Subcutaneous abdominal adipose tissue (tissue), 5 donors: ENCODE data around the gene IRS4.

Source experiments
- H3K27ac ChIP-seq: one replicate; pipeline ENCODE4 v1.7.0; 2013; ENCODE audit warnings: low read depth, mild to moderate bottlenecking, inconsistent platforms, low read length, moderate library complexity
- H3K27me3 ChIP-seq, 5 donors: one replicate each; pipeline ENCODE4 v1.7.0; 2013; ENCODE audit warnings: low read length in 5 of 5, inconsistent platforms in 1 of 5; ENCODE audit not compliant: control insufficient read depth in 5 of 5, insufficient read depth in 4 of 5
- H3K36me3 ChIP-seq, 5 donors: one replicate each; pipeline ENCODE4 v1.7.0; 2013; ENCODE audit warnings: low read length in 5 of 5; ENCODE audit not compliant: control insufficient read depth in 5 of 5, insufficient read depth in 5 of 5
- H3K4me1 ChIP-seq, 5 donors: one replicate each; pipeline ENCODE4 v1.7.0; 2013; ENCODE audit warnings: low read length in 5 of 5, mild to moderate bottlenecking in 3 of 5, moderate library complexity in 1 of 5; ENCODE audit not compliant: control insufficient read depth in 5 of 5, insufficient read depth in 5 of 5
- H3K4me3 ChIP-seq, 5 donors: one replicate each; pipeline ENCODE4 v1.7.0; 2013; ENCODE audit warnings: low read length in 5 of 5, low read depth in 1 of 5
- H3K9ac ChIP-seq, 5 donors: one replicate each; pipeline ENCODE4 v1.7.0; 2013; ENCODE audit warnings: low read length in 5 of 5, mild to moderate bottlenecking in 4 of 5, moderate library complexity in 3 of 5
- H3K9me3 ChIP-seq, 5 donors: one replicate each; pipeline ENCODE4 v1.7.0; 2013; ENCODE audit warnings: low read length in 5 of 5; ENCODE audit not compliant: control insufficient read depth in 5 of 5
- donor health status: healthy.
- donor health status: healthy.
- donor health status: healthy.
- donor health status: healthy.
- donor health status: healthy.

IRS4 gene

DNA sequence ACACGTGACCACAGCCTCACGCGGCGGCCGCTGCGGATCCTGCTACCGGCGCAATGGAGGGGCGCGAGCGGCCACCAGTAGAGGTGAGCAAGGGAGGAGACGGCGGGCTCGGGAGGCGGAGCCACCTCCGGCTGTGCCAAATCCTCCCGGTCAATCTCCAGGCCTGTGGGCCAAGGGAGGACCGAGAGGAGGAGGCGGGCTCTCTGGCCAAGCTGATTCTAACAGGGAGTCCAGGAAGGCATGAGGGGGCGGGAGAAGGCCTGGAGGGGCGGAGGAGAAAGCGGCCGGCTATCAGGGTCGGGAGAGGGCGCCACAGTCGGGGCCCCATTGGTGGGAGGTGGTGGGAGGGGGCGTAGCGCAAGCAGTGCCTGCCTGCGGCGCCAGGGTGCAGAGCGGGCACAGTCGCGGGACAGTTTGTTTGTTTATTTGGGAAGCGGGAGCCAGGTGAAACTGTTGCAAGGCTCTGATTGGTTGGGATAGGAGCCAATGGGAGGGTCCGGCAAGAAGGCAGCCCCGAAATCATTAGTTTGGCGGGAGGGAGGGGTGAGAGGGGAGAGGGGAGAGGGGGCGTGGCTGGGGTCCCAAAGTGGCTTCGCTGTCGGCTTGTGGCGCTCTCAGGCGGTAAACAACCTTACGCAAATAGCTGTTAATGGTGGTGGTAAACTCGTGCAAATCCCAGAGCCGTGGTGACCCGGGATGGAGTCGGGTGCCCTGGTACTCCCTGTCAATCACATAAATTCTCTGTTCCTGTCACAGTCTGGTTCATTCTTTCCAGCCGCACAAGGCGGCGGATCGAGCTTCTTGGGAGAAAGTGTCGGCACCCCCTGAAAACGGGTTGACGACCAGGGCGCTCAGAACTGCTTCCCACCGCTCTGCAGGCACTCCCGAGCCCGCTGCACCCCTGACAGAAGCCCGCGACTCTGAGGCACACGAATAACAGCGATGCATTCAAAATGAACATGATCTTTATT lies at the start of gene IRS4:
IRS4 (minus strand) TSS at position 55 of the 971 bp plus-strand sequence.
- Histone ChIP-seq H3K9ac (no peak within 1 kb of the TSS), H3K27ac (no peak within 1 kb of the TSS), H3K36me3 (no peaks in the 10 kb centered on the region), H3K27me3 (peaks cover 31 to 59% (median 43%) of the 10 kb centered on the region in 5 donors), H3K4me3 (peak within 1 kb of the TSS; percentile 44 to 64 (median 55)), H3K9me3 (peaks cover 0 to 3% (median 0%) of the 10 kb centered on the region in 5 donors), H3K4me1 (peaks cover 0 to 17% (median 16%) of the 10 kb centered on the region in 5 donors)

DNA sequence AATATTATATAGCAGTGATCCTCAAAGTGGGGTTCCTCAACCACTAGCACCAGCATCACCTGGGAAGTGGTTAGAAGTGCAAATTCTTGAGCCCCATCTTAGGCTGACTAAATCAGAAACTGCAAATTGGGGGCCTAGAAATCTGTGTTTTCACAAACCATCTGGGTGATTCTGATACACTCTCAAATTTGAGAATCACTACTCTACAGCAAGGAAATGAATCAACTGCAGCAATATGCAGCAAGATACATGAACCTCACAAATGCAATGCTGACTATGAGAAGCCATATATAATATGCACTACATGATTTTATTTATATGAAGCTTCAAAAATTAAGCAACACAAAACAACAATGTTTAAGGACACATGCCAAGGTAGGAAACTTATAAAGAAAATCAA lies 36.2 kb upstream of the IRS4 start:
- no peak overlapping the region for H3K9ac ChIP-seq
- no peaks in the 10 kb centered on the region for H3K27me3 ChIP-seq
- H3K36me3 ChIP-seq: no peaks in the 10 kb centered on the region
- no peak overlapping the region for H3K27ac ChIP-seq
- no peaks in the 10 kb centered on the region for H3K4me1 ChIP-seq
- H3K4me3 ChIP-seq: no peak overlapping the region
- H3K9me3 ChIP-seq: peaks cover 0 to 5% (median 3%) of the 10 kb centered on the region in 5 donors

DNA sequence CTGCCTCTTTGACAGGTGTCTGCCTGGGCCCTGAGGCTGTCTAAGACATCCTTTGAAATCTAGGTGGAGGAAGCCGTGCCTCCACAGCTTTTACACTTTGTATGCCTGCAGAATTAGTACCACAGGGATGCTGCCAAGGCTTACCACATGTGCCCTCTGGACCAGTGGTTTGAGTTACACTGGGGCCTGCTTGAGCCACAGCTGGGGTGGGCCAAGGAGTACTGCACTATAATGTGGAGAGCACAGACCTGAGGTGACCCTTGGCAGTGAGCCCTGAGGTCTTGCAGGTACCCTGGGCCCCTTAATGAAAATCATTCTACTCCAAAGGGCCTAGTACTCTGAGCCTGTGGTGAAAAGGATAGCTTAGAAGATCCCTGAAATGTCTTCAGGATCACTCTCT lies 27.2 kb upstream of the IRS4 start:
- Histone ChIP-seq H3K4me1 (no peaks in the 10 kb centered on the region), H3K9me3 (peaks cover 0 to 8% (median 4%) of the 10 kb centered on the region in 5 donors), H3K9ac (no peak overlapping the region), H3K27ac (no peak overlapping the region), H3K36me3 (no peaks in the 10 kb centered on the region), H3K27me3 (peaks cover 0 to 3% (median 0%) of the 10 kb centered on the region in 5 donors), H3K4me3 (no peak overlapping the region)

DNA sequence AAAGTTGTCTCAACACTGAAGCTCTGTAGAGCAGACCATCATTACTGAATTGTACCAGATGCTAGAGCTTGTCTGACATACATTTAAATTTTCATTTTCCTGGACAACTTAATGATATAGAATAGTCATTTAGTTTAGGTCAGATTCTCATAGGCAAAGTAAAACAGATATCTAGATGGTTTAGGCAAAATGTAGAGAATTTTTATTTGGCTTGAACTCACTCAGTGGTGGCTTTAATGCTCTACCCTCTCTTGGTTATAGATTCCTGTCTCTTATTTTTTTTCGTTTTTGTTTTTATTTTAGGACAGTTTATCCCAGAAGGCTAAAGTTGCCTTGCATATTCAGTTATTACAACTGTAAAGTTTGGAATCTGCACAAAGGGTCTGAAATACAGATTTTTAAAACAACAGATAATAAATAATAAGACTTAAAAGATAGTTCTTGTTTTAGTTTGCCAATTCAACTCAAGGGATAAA lies 4.0 kb upstream of the IRS4 start:
- peaks cover 0 to 17% (median 14%) of the 10 kb centered on the region in 5 donors for H3K4me1 ChIP-seq

DNA sequence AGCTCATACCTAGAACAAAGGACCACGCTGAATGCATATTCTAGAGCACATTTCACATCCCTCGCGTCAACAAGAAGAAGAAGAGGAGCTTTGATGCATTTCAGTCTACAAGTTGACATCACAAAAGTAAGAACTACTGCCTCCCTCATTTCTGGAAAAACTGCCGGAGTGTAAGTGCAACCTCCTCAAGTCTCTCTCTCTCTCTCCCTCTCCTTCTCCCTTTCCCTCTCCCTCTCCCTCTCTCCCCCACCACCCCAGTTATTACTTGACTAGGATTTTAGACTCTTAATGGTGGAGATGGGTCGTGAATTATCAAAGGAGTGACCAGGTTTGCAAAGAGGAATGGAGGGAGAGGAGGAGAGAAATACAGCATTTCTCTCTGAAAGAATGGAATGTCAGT lies 1.4 kb upstream of the IRS4 start:
- no peaks in the 10 kb centered on the region for H3K36me3 ChIP-seq
- H3K27me3 ChIP-seq: peaks cover 30 to 58% (median 47%) of the 10 kb centered on the region in 5 donors
- H3K4me1 ChIP-seq: peaks cover 0 to 17% (median 16%) of the 10 kb centered on the region in 5 donors
- H3K27ac ChIP-seq: no peak overlapping the region
- H3K4me3 ChIP-seq: no peak overlapping the region
- peaks cover 0 to 3% (median 0%) of the 10 kb centered on the region in 5 donors for H3K9me3 ChIP-seq
- no peak overlapping the region for H3K9ac ChIP-seq

More for the DNA sequence above, 4.0 kb upstream of the IRS4 start:
- Histone ChIP-seq H3K9ac (no peak overlapping the region), H3K36me3 (no peaks in the 10 kb centered on the region), H3K27me3 (peaks cover 6 to 37% (median 26%) of the 10 kb centered on the region in 5 donors), H3K4me3 (no peak overlapping the region), H3K9me3 (peaks cover 0 to 3% (median 0%) of the 10 kb centered on the region in 5 donors), H3K27ac (no peak overlapping the region)

DNA sequence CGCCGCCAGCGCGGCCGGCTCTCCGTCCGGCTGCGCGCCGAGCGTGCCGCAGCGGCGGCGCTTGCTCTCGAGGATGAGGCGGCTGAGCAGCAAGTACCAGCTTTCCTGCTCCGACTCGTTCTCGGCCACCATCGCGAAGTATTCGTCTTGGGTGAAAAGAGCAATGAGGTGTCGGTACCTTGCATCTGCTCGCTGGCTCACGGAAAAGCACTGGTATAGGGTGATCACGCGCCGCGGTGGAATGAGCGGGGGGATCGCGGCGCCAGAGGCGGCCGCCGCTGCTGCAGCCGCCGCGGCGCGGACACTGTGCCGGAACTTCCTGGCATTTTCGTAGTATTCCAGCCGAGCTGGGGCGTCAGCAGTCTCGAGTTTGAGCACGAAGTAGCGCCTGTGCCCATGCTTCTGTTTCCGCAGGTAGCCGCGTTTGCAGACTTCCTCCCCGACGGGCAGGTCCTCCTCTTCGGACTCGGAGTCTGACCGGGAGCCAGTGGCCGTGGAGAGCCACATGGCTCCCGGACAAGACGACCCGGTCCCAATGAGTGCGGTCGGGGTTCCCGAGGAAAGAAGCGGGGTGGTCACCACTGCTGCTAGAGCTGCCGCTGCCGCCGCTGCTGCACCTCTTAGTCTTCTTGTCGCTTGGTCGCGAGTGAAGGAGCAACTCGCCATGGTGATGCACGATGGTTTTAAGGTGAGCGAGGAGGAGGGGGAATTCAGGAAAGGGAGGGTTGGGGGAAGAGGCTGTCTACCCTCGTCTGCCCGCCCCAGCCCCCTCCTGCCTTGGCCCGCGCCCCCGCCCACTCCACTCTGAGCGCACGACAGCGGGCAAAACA lies 469 bp downstream of the IRS4 start:
- Histone ChIP-seq H3K9ac (no peak overlapping the region), H3K4me3 (peak overlapping the region; percentile 44 to 64 (median 55)), H3K27me3 (peaks cover 33 to 57% (median 47%) of the 10 kb centered on the region in 5 donors)

DNA sequence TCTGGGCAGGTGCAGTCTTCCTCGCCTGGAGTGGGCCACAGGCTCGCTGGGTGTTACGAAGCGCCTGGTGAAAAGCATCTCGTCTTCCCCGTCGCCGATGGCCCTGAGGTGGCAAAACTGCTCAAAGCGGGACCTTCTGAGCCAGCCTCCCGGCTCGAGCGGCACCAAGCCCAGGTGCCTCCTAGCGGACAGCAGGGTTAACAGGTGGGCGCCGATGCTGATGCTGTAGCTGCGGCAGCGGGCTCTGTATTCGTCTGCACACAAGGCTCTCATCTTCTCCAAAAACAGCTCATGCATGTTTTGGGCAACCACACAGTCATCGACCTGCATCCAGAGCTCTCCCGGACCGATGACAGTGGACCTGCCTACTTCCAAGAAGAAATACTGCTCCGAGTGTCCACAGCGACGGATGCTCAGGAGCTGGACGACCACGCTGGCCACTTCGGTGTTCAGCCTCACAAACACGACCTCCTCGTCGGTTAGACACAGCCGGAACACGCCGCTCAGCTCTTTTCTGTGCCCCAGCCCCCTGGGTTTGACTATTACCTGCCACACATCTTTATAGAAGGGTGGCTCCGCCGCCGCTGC lies 1.2 kb downstream of the IRS4 start:
- Histone ChIP-seq H3K27ac (no peak overlapping the region), H3K4me1 (peaks cover 0 to 17% (median 16%) of the 10 kb centered on the region in 5 donors), H3K27me3 (peaks cover 28 to 57% (median 53%) of the 10 kb centered on the region in 5 donors), H3K9me3 (peaks cover 0 to 3% (median 0%) of the 10 kb centered on the region in 5 donors), H3K36me3 (no peaks in the 10 kb centered on the region), H3K4me3 (peak overlapping the region in 2 of 5 donors; percentile 54 to 55), H3K9ac (no peak overlapping the region)

More for the DNA sequence above, 469 bp downstream of the IRS4 start:
- Histone ChIP-seq H3K36me3 (no peaks in the 10 kb centered on the region), H3K4me1 (peaks cover 0 to 17% (median 16%) of the 10 kb centered on the region in 5 donors), H3K9me3 (peaks cover 0 to 3% (median 0%) of the 10 kb centered on the region in 5 donors), H3K27ac (no peak overlapping the region)

DNA sequence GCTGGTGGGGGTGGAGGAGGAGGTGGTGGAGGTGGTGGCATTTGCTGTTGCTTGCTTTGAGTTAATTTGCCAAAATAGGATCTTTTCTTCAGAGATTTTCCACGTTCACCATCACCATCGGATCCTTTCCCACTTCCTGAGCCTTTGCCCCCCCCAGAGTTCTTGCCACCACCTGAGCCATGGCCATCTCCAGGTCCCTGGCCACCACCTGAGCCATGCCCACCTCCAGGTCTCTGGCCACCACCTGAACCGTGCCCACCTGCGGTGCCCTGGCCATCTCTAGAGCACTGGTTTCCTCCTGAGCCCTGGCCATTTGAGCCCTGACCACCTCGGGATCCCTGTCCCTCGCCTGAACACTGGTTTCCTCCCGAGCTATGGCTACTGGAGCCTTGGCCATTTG lies 1.9 kb downstream of the IRS4 start:
- Histone ChIP-seq H3K9me3 (peaks cover 0 to 3% (median 0%) of the 10 kb centered on the region in 5 donors), H3K4me3 (no peak overlapping the region), H3K9ac (no peak overlapping the region), H3K4me1 (peaks cover 0 to 17% (median 16%) of the 10 kb centered on the region in 5 donors), H3K36me3 (no peaks in the 10 kb centered on the region), H3K27me3 (peaks cover 28 to 57% (median 53%) of the 10 kb centered on the region in 5 donors), H3K27ac (no peak overlapping the region)

DNA sequence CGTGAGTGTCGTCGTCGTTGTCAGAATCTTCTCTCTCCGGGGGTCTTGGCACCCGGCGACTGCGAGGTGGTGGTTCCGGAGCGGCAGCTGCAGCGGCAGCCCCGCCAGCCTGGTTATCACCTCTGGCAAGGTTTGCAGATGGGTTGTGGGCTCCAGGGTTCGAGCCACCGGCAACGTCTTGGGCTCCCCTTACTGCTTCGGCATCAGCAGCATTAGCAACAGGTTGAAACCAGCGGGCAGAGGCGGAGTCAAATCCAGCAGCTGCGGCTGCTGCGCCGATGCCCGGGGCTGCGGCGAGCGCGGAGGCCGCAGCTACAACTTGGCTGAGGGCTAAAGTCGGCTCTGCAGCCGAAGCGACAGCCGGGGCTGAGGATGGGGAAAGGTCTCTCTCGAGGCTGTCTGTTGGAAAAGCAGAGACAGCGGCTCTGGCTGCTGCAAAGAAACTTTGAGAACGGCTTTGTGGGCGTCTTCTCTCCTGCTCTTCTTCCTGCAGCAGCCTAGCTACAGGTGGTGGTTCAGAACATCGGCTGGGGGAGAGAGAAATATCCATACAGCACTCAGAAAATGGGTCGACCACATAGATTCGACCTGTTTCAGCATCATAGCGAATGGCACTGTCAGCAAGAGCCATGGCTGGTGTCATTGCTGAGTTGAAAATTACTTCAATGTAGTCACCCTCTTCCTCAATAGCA lies 3.6 kb downstream of the IRS4 start:
- H3K4me1 ChIP-seq: peaks cover 0 to 17% (median 16%) of the 10 kb centered on the region in 5 donors
- H3K9ac ChIP-seq: no peak overlapping the region
- peaks cover 0 to 3% (median 0%) of the 10 kb centered on the region in 5 donors for H3K9me3 ChIP-seq
- no peak overlapping the region for H3K4me3 ChIP-seq
- no peaks in the 10 kb centered on the region for H3K36me3 ChIP-seq
- H3K27me3 ChIP-seq: peaks cover 28 to 51% (median 46%) of the 10 kb centered on the region in 5 donors
- no peak overlapping the region for H3K27ac ChIP-seq
